Endothelial cell of umbilical vein (primary cell): ENCODE data around the gene AGK. TPM values are rescaled to one million over a fixed set of nuclear protein-coding genes. Genes with fewer than 3 reads are reported as not detected.
"Not testable (repeated sequence)": the region's sequence is repeated elsewhere in the genome, so short reads cannot be mapped to it uniquely, and the experiment has no call there.

Source experiments
- BruUV-seq: library from RNA; stranded (reverse); fragments of 400-500 nt; replicated peaks from 2 replicates; lab custom pipeline; 2021; lab: Mats Ljungman, UMichigan
- CTCF ChIA-PET: fragments of 300-600, 350-600 bp; sonication (Branson Sonifier 250); formaldehyde crosslinking; loops from one replicate; lab custom pipeline; 2021; ENCODE audit warnings: antibody characterized with exemption, inconsistent platforms; lab: Charles Lee
- POLR2A ChIA-PET: fragments of 300-600, 350-600 bp; sonication (Branson Sonifier 250); formaldehyde crosslinking; loops from one replicate; lab custom pipeline; 2021; ENCODE audit warnings: antibody characterized with exemption, inconsistent platforms; lab: Charles Lee
- DNase-seq: peaks from one replicate; pipeline ENCODE4 v3.0.0-alpha.2; 2011; ENCODE audit warnings: low read depth, low spot score
- FAIRE-seq: peaks from 2 replicates; lab custom pipeline; 2011; peaks lifted over from hg19 to GRCh38; lab: Jason Lieb, UNC
- H2AFZ ChIP-seq: 2 replicates; pipeline ENCODE4 v1.6.0; 2012; ENCODE audit warnings: low read depth, low read length, control low read depth, inconsistent platforms
- H3K27ac ChIP-seq: 2 replicates; pipeline ENCODE4 v1.5.1; 2011; ENCODE audit warnings: low read depth, mild to moderate bottlenecking, control low read depth, low read length, moderate library complexity; ENCODE audit not compliant: insufficient read depth
- H3K27me3 ChIP-seq, 2 experiments: 2 replicates each; pipeline versions ENCODE4 v1.6.0 to v1.6.1; 2011; ENCODE audit warnings: low read length in 2 of 2, mixed read lengths in 1 of 2; ENCODE audit not compliant: control insufficient read depth in 2 of 2, insufficient read depth in 2 of 2
- H3K36me3 ChIP-seq, 2 experiments: 2 replicates in 1 of 2; 3 replicates in 1 of 2; pipeline ENCODE4 v1.5.1; 2011; ENCODE audit warnings: low read length in 2 of 2, mild to moderate bottlenecking in 1 of 2, moderate library complexity in 1 of 2; ENCODE audit not compliant: control insufficient read depth in 2 of 2, insufficient read depth in 2 of 2; ENCODE audit errors: extremely low read depth in 1 of 2
- H3K4me1 ChIP-seq: 3 replicates; pipeline ENCODE4 v1.5.1; 2011; ENCODE audit warnings: mild to moderate bottlenecking, low read length; ENCODE audit not compliant: control insufficient read depth, insufficient read depth; ENCODE audit errors: extremely low read depth
- H3K4me2 ChIP-seq: 2 replicates; pipeline ENCODE4 v1.6.1; 2011; ENCODE audit warnings: low read length, control low read depth, mixed read lengths; ENCODE audit not compliant: insufficient read depth
- H3K4me3 ChIP-seq, 3 experiments: fragments of 200-600 bp in 1 of 3; sonication (generic), shearing (Covaris generic) in 1 of 3; replicated peaks in 1 of 3; 2 replicates each; pipeline ENCODE4 v1.5.1; 2011 to 2016; ENCODE audit warnings: control low read depth in 3 of 3, low read length in 3 of 3, mild to moderate bottlenecking in 2 of 3, inconsistent platforms in 1 of 3, low read depth in 1 of 3, moderate library complexity in 1 of 3; ENCODE audit not compliant: insufficient read depth in 1 of 3
- H3K79me2 ChIP-seq: 2 replicates; pipeline ENCODE4 v1.6.0; 2012; ENCODE audit warnings: low read length, inconsistent platforms; ENCODE audit not compliant: control insufficient read depth, insufficient read depth
- H3K9ac ChIP-seq: replicated peaks from 2 replicates; pipeline ENCODE3; 2011; ENCODE audit warnings: low read length, control low read depth; ENCODE audit not compliant: insufficient read depth; ENCODE audit errors: extremely low read depth
- H3K9me1 ChIP-seq: replicated peaks from 3 replicates; pipeline ENCODE4 v1.6.0; 2011; ENCODE audit warnings: mild to moderate bottlenecking, low read length; ENCODE audit not compliant: control insufficient read depth, insufficient read depth; ENCODE audit errors: extremely low read depth
- H3K9me3 ChIP-seq: replicated peaks from 2 replicates; pipeline ENCODE4 v1.5.1; 2012; ENCODE audit warnings: low read length, inconsistent platforms; ENCODE audit not compliant: control insufficient read depth, insufficient read depth
- H4K20me1 ChIP-seq: replicated peaks from 2 replicates; pipeline ENCODE3; 2011; ENCODE audit warnings: mild to moderate bottlenecking, low read length; ENCODE audit not compliant: control insufficient read depth, insufficient read depth; ENCODE audit errors: extremely low read depth
- CTCF ChIP-seq, 2 donors: IDR thresholded peaks; 1 replicate in 1 of 2; 2 replicates in 1 of 2; pipeline ENCODE4 v1.5.1; 2011; ENCODE audit warnings: low read length in 2 of 2, mild to moderate bottlenecking in 2 of 2, moderate library complexity in 2 of 2, control low read depth in 1 of 2, inconsistent platforms in 1 of 2, low read depth in 1 of 2; ENCODE audit not compliant: insufficient read depth in 1 of 2; ENCODE audit errors: extremely low read depth in 1 of 2
- FOS ChIP-seq: IDR thresholded peaks from 2 replicates; pipeline ENCODE4 v1.6.1; 2011; ENCODE audit warnings: mild to moderate bottlenecking, low read length, moderate library complexity, borderline replicate concordance; ENCODE audit not compliant: insufficient read depth
- GATA2 ChIP-seq: IDR thresholded peaks from 2 replicates; pipeline ENCODE4 v1.7.0; 2011; ENCODE audit warnings: low read depth, mild to moderate bottlenecking, moderate library complexity, mixed read lengths, low read length; ENCODE audit not compliant: insufficient read length, insufficient read depth
- JUN ChIP-seq: IDR thresholded peaks from 2 replicates; pipeline ENCODE4 v1.6.1; 2011; ENCODE audit warnings: borderline replicate concordance, low read depth; ENCODE audit not compliant: insufficient read length, insufficient read depth
- MAX ChIP-seq: IDR thresholded peaks from 2 replicates; pipeline ENCODE4 v1.6.1; 2011; ENCODE audit not compliant: insufficient read depth, insufficient read length
- MYC ChIP-seq: IDR thresholded peaks from one replicate; pipeline ENCODE4 v1.6.1; 2011; ENCODE audit warnings: mild to moderate bottlenecking, low read depth, low read length
- POLR2AphosphoS5 ChIP-seq: IDR thresholded peaks from 2 replicates; pipeline ENCODE4 v1.6.1; 2012; ENCODE audit warnings: low read depth, mild to moderate bottlenecking, control low read depth, low read length, moderate library complexity; ENCODE audit not compliant: insufficient read depth
- dilution Hi-C: fragments of 300-500 bp; cut with MboI; formaldehyde crosslinking; loops from one replicate; pipeline ENCODE4 v1.15.0; 2019; ENCODE audit warnings: low sequenced_read_pairs; ENCODE audit not compliant: extremely low pct_ligation_motif_present
- intact Hi-C: fragments of 100-400 bp; cut with micrococcal nuclease; formaldehyde crosslinking; loops from one replicate; pipeline ENCODE4 v1.10.0; 2022
- polyA plus RNA-seq, 4 experiments: library from polyadenylated mRNA; depleted of rRNA in 3 of 4; stranded (reverse) in 3 of 4; unstranded in 1 of 4; fragments of >200 nt; gene quantifications; 2 replicates each; pipeline versions ENCODE4 v1.2.1 to v1.2.3, GENCODE V29; 2011 to 2012; ENCODE audit warnings: missing spikeins in 1 of 4
- total RNA-seq: library from RNA; stranded (reverse); gene quantifications from 2 replicates; pipeline ENCODE4 v1.2.3, GENCODE V29; 2021

AGK gene
- total and polyA plus RNA-seq, 2 donors (not counting 3 experiments of a cell fraction or from before 2014, with no cell fraction given), result 23.6 to 34.3 TPM

- H3K79me2 ChIP-seq, result peaks cover 2% of the 10 kb centered on the region
- no peak overlapping the region for H3K4me2 ChIP-seq
- no peaks in the 10 kb centered on the region for H3K27me3 ChIP-seq
- no peak overlapping the region for H3K4me3 ChIP-seq
- H3K9me1 ChIP-seq, result no peaks in the 10 kb centered on the region
- TF ChIP-seq JUN, result no peak
- no peak for TF ChIP-seq MAX
- no peak for TF ChIP-seq FOS
- TF ChIP-seq CTCF (IDR thresholded peaks at IDR 0.05; ENCODE audit: extremely low read depth in 1 of 2, insufficient read depth in 1 of 2, low read depth in 1 of 2, low read length in 2 of 2), result no peak
- no peak for TF ChIP-seq MYC
- no peak for TF ChIP-seq POLR2AphosphoS5
- TF ChIP-seq GATA2, result no peak
- H3K9ac ChIP-seq, result no peak overlapping the region
- ChIA-PET POLR2A (no interaction called here), CTCF (interaction anchor here (1.4 kb wide), 1 partner anchor 11 kb away, joined by 7 read pairs; no protein-coding TSS in a partner anchor)
- peaks cover 0 to 2% of the 10 kb centered on the region in 2 experiments for H3K36me3 ChIP-seq
- no peaks in the 10 kb centered on the region for H3K9me3 ChIP-seq
- no peaks in the 10 kb centered on the region for H3K4me1 ChIP-seq
- no peak overlapping the region for H2AFZ ChIP-seq
- no peak for FAIRE-seq
- H4K20me1 ChIP-seq, result no peaks in the 10 kb centered on the region
- dilution Hi-C loops (no loop called here), intact Hi-C loops (no loop called here)
- H3K27ac ChIP-seq, result no peak overlapping the region
- no TSS peak for BruUV-seq
- no peak for DNase-seq
Observed at GRCh38 chr7:141577043-141577839, 26.0 kb downstream of the AGK start.

- H3K4me3 ChIP-seq, dilution Hi-C loops, H3K27ac ChIP-seq, H3K4me2 ChIP-seq, H4K20me1 ChIP-seq, H3K36me3 ChIP-seq, intact Hi-C loops, DNase-seq, CTCF ChIA-PET, H3K79me2 ChIP-seq, H2AFZ ChIP-seq, BruUV-seq, H3K4me1 ChIP-seq, POLR2A ChIA-PET, FAIRE-seq, H3K27me3 ChIP-seq, H3K9ac ChIP-seq, H3K9me1 ChIP-seq, H3K9me3 ChIP-seq: not testable (repeated sequence)
Observed at GRCh38 chr7:141579953-141580352, 28.7 kb downstream of the AGK start.

- H3K9ac ChIP-seq, H3K9me3 ChIP-seq, H3K4me2 ChIP-seq, DNase-seq, intact Hi-C loops, H3K79me2 ChIP-seq, POLR2A ChIA-PET, dilution Hi-C loops, BruUV-seq, H3K9me1 ChIP-seq, H2AFZ ChIP-seq, CTCF ChIA-PET, FAIRE-seq, H3K27ac ChIP-seq, H4K20me1 ChIP-seq, H3K4me3 ChIP-seq, H3K27me3 ChIP-seq, H3K36me3 ChIP-seq, H3K4me1 ChIP-seq: not testable (repeated sequence)
Observed at GRCh38 chr7:141582063-141582462, 30.9 kb downstream of the AGK start.
